GM18907 (cell line): ENCODE measurements around the gene KIT.
A peak's percentile ranks its signal among the peaks of the same experiment; 100 is the strongest.
"Not testable (repeated sequence)": the region's sequence is repeated elsewhere in the genome, so short reads cannot be mapped to it uniquely, and the experiment has no call there.

Experiments
- ATAC-seq: cut with Tn5 transposase; IDR thresholded peaks from one replicate; pipeline ENCODE4 v1.9.1; 2021; ENCODE audit warnings: mild to moderate bottlenecking, moderate library complexity; ENCODE audit not compliant: unreplicated experiment

Gene KIT

GRCh38 chr4:54657551-54658251 is at the start of gene KIT:
TSS of gene KIT (plus strand) at chr4:54657957. CDS start at chr4:54658015, 58 bp downstream.
- ATAC-seq, result peak; percentile 37

GRCh38 chr4:54609310-54609709 is 48.4 kb upstream of the KIT start:
- no peak for ATAC-seq

GRCh38 chr4:54614149-54614548 is 43.6 kb upstream of the KIT start:
- ATAC-seq, result no peak

- ATAC-seq, result no peak
Measured at GRCh38 chr4:54620773-54621172, 37.0 kb upstream of the KIT start.

- ATAC-seq, result no peak
Measured at GRCh38 chr4:54625391-54625790, 32.4 kb upstream of the KIT start.

- no peak for ATAC-seq
Measured at GRCh38 chr4:54626113-54626512, 31.6 kb upstream of the KIT start.

- ATAC-seq, result no peak
Measured at GRCh38 chr4:54632537-54632936, 25.2 kb upstream of the KIT start.

- ATAC-seq, result not testable (repeated sequence)
Measured at GRCh38 chr4:54633102-54633740, 24.5 kb upstream of the KIT start.

- ATAC-seq, result no peak
Measured at GRCh38 chr4:54635318-54635717, 22.4 kb upstream of the KIT start.

GRCh38 chr4:54637325-54637724 is 20.4 kb upstream of the KIT start:
- ATAC-seq, result no peak

- ATAC-seq, result not testable (repeated sequence)
Measured at GRCh38 chr4:54641101-54641500, 16.7 kb upstream of the KIT start.

- no peak for ATAC-seq
Measured at GRCh38 chr4:54643172-54643571, 14.6 kb upstream of the KIT start.

- no peak for ATAC-seq
Measured at GRCh38 chr4:54643958-54644751, 13.6 kb upstream of the KIT start.

GRCh38 chr4:54645830-54646229 is 11.9 kb upstream of the KIT start:
- ATAC-seq, result no peak

- ATAC-seq, result no peak
Measured at GRCh38 chr4:54647070-54647469, 10.7 kb upstream of the KIT start.

GRCh38 chr4:54651050-54651449 is 6.7 kb upstream of the KIT start:
- ATAC-seq, result no peak

GRCh38 chr4:54654753-54655152 is 3.0 kb upstream of the KIT start:
- ATAC-seq, result no peak

GRCh38 chr4:54657185-54657550 is 589 bp upstream of the KIT start:
- no peak for ATAC-seq

- ATAC-seq, result peak; percentile 58
Measured at GRCh38 chr4:54658252-54659093, 716 bp downstream of the KIT start.

- ATAC-seq, result no peak
Measured at GRCh38 chr4:54659313-54659712, 1.6 kb downstream of the KIT start.
